ENCODE results near the gene CD52.

CD52 gene

DNA sequence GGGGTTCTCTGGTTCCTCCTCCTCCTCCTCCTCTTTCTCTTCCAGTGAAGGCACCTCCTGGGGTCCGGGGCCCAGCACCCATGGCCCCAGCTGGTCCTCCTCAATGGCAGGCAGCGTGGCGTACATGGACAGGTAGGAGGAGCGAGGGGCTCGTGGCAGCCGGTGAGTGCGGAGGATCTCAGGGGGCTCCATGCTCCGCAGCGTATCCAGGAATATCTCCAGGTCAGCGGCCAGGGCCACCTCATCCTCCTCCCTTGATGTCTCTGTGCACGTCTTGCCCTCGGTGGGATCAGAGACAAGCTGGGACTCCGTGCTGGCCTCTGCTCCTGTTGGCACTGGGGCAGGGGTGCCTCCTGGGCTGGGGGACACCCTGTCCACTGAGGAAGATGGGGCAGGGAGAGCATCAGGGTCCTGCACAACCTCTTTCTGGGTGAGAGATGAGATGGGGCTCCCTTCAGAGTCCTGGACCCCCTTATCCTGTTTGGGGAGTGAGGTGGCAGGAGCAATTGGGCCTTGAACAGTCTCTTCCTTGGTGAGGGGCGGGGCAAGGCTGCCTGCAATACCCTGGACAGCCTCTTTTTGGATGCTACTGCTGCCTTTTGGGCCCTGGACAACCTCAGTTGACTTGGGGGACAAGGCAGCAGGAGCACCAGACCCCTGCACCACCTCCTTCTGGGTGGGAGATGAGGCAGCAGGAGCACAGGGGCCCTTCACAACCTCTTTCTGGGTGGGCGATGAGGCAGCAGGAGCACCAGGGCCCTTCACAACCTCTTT is 26.6 kb downstream of the CD52 start:
- no peak for DNase-seq (ENCODE audit: low spot score)
- no peaks in the 10 kb centered on the region for H3K36me3 Mint-ChIP-seq (ENCODE audit: low read depth)
- H3K27ac Mint-ChIP-seq: no peak overlapping the region
- H3K9me3 Mint-ChIP-seq: no peaks in the 10 kb centered on the region
- H3K4me3 Mint-ChIP-seq: no peak overlapping the region
- peaks cover 9% of the 10 kb centered on the region for H3K27me3 Mint-ChIP-seq (ENCODE audit: low read depth)
- H3K4me1 Mint-ChIP-seq (ENCODE audit: low read depth): no peaks in the 10 kb centered on the region

DNA sequence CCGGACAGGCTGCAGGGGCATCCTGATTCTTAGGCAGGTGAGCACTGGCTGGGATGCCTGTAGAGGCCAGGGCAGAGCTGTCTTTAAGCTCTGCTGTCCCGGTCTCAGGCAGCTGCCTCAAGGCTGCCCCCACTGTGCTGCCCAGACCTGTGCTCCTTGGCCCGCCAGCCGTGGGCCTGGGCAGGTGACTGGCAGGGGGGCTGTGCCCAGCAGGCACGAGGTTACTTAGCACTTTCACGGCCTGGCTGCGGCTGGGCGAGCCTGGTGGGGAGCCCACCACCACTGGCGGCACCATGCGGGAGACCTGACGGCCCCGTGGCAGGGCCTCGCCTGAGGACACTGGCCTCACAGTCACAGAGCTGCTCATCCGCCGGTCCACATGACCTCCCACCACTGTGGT is 28.0 kb downstream of the CD52 start:
- Mint-ChIP-seq H3K4me1 (ENCODE audit: low read depth) (no peaks in the 10 kb centered on the region), H3K36me3 (ENCODE audit: low read depth) (no peaks in the 10 kb centered on the region)
- DNase-seq (ENCODE audit: low spot score): no peak

GRCh38 chr1:26346274-26347033 is 28.7 kb downstream of the CD52 start:
- no peak overlapping the region for H3K4me3 Mint-ChIP-seq
- DNase-seq (ENCODE audit: low spot score): no peak
- no peak overlapping the region for H3K27ac Mint-ChIP-seq

More for the DNA sequence above, 28.0 kb downstream of the CD52 start:
- H3K4me3 Mint-ChIP-seq: no peak overlapping the region
- no peak overlapping the region for H3K27ac Mint-ChIP-seq
- H3K9me3 Mint-ChIP-seq: no peaks in the 10 kb centered on the region
- peaks cover 5% of the 10 kb centered on the region for H3K27me3 Mint-ChIP-seq (ENCODE audit: low read depth)

DNA sequence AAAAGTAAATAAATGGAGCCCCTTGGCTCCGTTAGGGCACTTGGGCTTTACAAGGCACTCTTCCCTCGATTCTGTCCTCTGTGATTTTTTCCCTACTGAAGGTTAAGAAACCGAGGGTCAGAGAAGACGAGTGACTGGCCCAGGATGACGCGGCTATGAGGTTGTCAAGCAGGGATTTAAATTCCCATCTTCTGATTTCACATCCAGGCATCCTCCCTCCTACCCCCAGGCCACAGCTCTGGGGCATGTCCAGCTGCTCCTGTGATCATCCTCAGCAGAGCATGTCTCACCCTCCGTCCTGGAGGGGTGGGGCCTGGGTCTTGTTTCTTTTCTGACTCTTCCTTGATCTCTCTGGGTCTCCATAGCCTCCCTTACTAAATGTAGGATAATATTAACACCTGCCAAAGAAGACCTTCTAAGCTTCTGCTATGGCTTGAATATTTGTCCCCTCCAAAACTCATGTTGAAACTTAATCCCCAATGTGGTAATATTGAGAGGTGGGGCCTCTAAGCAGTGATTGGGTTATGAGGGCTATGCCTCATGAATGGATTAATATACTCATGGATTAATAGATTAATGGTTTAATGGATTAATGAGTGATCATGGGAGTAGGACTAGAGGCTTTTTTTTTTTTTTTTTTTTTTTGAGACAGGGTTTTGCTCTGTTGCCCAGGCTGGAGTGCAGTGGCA is 31.6 kb downstream of the CD52 start:
- no peaks in the 10 kb centered on the region for H3K9me3 Mint-ChIP-seq
- no peak for DNase-seq (ENCODE audit: low spot score)
- no peaks in the 10 kb centered on the region for H3K36me3 Mint-ChIP-seq (ENCODE audit: low read depth)
- H3K4me1 Mint-ChIP-seq (ENCODE audit: low read depth): no peaks in the 10 kb centered on the region
- no peak overlapping the region for H3K27ac Mint-ChIP-seq
- H3K27me3 Mint-ChIP-seq (ENCODE audit: low read depth): no peaks in the 10 kb centered on the region
- no peak overlapping the region for H3K4me3 Mint-ChIP-seq

More at GRCh38 chr1:26346274-26347033, 28.7 kb downstream of the CD52 start:
- H3K36me3 Mint-ChIP-seq (ENCODE audit: low read depth): no peaks in the 10 kb centered on the region
- no peaks in the 10 kb centered on the region for H3K4me1 Mint-ChIP-seq (ENCODE audit: low read depth)
- H3K9me3 Mint-ChIP-seq: no peaks in the 10 kb centered on the region
- peaks cover 5% of the 10 kb centered on the region for H3K27me3 Mint-ChIP-seq (ENCODE audit: low read depth)

GRCh38 chr1:26349877-26350244 is 32.1 kb downstream of the CD52 start:
- Mint-ChIP-seq H3K9me3 (no peaks in the 10 kb centered on the region), H3K27me3 (ENCODE audit: low read depth) (no peaks in the 10 kb centered on the region), H3K4me3 (no peak overlapping the region), H3K36me3 (ENCODE audit: low read depth) (no peaks in the 10 kb centered on the region), H3K27ac (no peak overlapping the region), H3K4me1 (ENCODE audit: low read depth) (no peaks in the 10 kb centered on the region)
- no peak for DNase-seq (ENCODE audit: low spot score)

DNA sequence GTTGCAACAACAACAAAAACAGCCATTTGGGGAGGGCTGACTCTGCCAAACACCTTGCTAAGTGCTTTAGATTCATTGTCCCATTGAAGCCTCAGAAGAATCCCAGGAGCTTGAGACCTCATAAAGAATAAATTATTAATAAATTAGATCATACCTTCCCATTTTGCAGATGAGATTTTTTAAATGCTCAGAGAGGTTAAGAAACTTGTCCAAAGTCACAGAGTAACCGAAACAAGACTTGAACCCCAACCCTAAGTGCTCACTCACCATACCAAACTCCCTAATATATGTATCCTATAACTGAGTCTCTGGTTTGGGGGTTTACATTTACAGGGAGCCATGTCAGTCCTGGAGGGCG is 32.6 kb downstream of the CD52 start:
- Mint-ChIP-seq H3K27ac (no peak overlapping the region), H3K4me3 (no peak overlapping the region), H3K9me3 (no peaks in the 10 kb centered on the region), H3K36me3 (ENCODE audit: low read depth) (no peaks in the 10 kb centered on the region), H3K27me3 (ENCODE audit: low read depth) (no peaks in the 10 kb centered on the region), H3K4me1 (ENCODE audit: low read depth) (no peaks in the 10 kb centered on the region)
- DNase-seq (ENCODE audit: low spot score): no peak

DNA sequence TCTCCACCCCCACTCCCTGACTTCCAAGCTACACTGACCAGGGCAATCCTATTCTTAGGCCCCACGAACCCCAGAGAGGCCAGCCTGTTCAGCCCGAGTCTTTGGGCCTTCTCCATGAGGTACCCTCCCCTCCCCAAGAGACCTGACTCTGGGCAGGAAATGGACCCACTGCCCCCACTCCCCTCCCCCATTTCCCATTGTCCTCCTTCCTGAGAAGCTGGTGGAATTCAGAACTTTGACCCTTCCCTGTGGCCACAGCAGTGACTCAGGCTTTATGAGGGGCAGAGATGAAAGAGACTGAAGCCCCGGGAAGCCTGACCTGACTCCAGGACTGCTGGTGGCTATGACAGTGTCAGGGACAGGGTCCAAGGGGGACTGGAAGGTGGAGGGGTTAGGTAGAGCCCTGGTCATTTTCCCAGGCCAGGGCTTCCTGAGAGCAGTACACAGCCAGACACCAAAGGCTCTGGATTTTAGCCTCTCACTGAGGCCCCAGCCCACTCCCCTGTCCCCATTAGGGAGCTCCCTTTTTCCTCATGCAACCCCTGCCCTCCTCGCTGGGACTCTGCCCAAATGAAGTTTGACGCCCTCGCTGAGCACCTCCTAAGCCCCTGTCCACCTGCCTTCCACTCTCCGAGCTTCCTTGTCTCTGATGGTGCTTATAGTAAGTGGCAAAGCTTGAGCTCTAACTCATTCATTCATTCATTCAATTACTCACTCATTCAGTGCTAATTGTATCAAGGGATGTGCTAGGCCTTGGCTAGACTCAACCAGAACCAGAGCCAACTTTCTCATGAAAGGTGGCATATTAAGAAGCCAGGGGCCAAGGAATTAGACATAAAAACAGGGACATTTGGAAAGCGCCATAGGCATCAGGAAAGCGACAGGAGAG is 33.2 kb downstream of the CD52 start:
- H3K27ac Mint-ChIP-seq: no peak overlapping the region
- no peaks in the 10 kb centered on the region for H3K36me3 Mint-ChIP-seq (ENCODE audit: low read depth)
- no peaks in the 10 kb centered on the region for H3K9me3 Mint-ChIP-seq
- no peak overlapping the region for H3K4me3 Mint-ChIP-seq
- no peaks in the 10 kb centered on the region for H3K27me3 Mint-ChIP-seq (ENCODE audit: low read depth)
- DNase-seq (ENCODE audit: low spot score): no peak
- peaks cover 5% of the 10 kb centered on the region for H3K4me1 Mint-ChIP-seq (ENCODE audit: low read depth)

DNA sequence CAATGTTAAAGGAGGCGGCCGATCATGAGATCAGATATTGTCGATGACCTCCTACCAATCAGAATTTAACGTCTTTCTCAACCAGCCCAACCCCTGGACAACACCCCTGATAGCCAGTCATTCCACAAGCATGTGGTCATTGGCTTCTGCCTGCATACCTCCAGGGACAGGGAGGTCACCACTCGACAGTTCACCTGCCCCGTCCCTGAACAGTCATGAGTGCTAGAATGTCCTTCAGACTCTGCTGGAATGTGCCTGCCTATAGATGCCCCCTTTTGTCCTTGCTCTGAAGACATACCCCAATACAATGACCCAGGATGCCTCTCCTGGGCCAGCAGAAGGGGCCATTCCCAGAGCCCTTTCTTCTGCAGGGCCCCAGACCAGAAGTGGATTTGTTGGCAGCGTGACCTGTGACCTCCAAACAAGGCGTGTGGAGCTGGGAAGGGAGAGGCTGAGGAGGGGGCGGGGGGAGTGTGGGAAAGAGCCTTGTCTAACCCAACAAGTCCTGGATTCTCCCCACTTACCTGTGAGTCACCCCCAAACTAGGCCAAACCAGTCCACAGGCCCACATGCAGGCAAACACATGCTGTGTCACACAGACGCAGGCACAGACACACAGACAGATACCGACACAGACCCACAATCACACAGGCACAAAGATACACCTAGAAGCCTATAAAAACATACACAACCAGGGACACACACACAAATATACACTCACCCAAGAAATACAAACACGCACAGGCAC is 34.0 kb downstream of the CD52 start:
- H3K4me3 Mint-ChIP-seq: no peak overlapping the region
- no peaks in the 10 kb centered on the region for H3K9me3 Mint-ChIP-seq
- no peak overlapping the region for H3K27ac Mint-ChIP-seq
- peaks cover 5% of the 10 kb centered on the region for H3K4me1 Mint-ChIP-seq (ENCODE audit: low read depth)
- no peaks in the 10 kb centered on the region for H3K36me3 Mint-ChIP-seq (ENCODE audit: low read depth)
- no peaks in the 10 kb centered on the region for H3K27me3 Mint-ChIP-seq (ENCODE audit: low read depth)
- no peak for DNase-seq (ENCODE audit: low spot score)

- Mint-ChIP-seq H3K27ac (no peak overlapping the region), H3K9me3 (no peaks in the 10 kb centered on the region), H3K4me1 (ENCODE audit: low read depth) (peaks cover 8% of the 10 kb centered on the region), H3K36me3 (ENCODE audit: low read depth) (no peaks in the 10 kb centered on the region), H3K27me3 (ENCODE audit: low read depth) (no peaks in the 10 kb centered on the region), H3K4me3 (no peak overlapping the region)
- no peak for DNase-seq (ENCODE audit: low spot score)
Measured at GRCh38 chr1:26352338-26352679, 34.6 kb downstream of the CD52 start.

- Mint-ChIP-seq H3K36me3 (ENCODE audit: low read depth) (no peaks in the 10 kb centered on the region), H3K27ac (no peak overlapping the region), H3K4me3 (no peak overlapping the region), H3K27me3 (ENCODE audit: low read depth) (no peaks in the 10 kb centered on the region), H3K9me3 (no peaks in the 10 kb centered on the region), H3K4me1 (ENCODE audit: low read depth) (peaks cover 12% of the 10 kb centered on the region)
- DNase-seq (ENCODE audit: low spot score): no peak
Measured at GRCh38 chr1:26353210-26353859, 35.6 kb downstream of the CD52 start.

- DNase-seq (ENCODE audit: low spot score): no peak
- H3K27ac Mint-ChIP-seq: no peak within 1 kb of the TSS
- no peak within 1 kb of the TSS for H3K4me3 Mint-ChIP-seq
- H3K36me3 Mint-ChIP-seq (ENCODE audit: low read depth): no peaks in the 10 kb centered on the region
- H3K27me3 Mint-ChIP-seq (ENCODE audit: low read depth): peaks cover 3% of the 10 kb centered on the region
- no peaks in the 10 kb centered on the region for H3K9me3 Mint-ChIP-seq
- peaks cover 21% of the 10 kb centered on the region for H3K4me1 Mint-ChIP-seq (ENCODE audit: low read depth)
Measured at GRCh38 chr1:26353976-26354820, 36.4 kb downstream of the CD52 start, which contains the start of gene CRYBG2. Gene CRYBG2, minus strand, starts transcription at chr1:26354130. Its CDS starts 7,473 bp downstream, at chr1:26346657.

- peaks cover 8% of the 10 kb centered on the region for H3K27me3 Mint-ChIP-seq (ENCODE audit: low read depth)
- H3K9me3 Mint-ChIP-seq: no peaks in the 10 kb centered on the region
- H3K4me3 Mint-ChIP-seq: no peak overlapping the region
- no peak for DNase-seq (ENCODE audit: low spot score)
- no peak overlapping the region for H3K27ac Mint-ChIP-seq
- H3K4me1 Mint-ChIP-seq (ENCODE audit: low read depth): peaks cover 26% of the 10 kb centered on the region
- no peaks in the 10 kb centered on the region for H3K36me3 Mint-ChIP-seq (ENCODE audit: low read depth)
Measured at GRCh38 chr1:26354972-26355371, 37.2 kb downstream of the CD52 start.

Measured in T-helper 2 cell treated with Interferon-gamma antibody and Interleukin-4, amounts not matched to agents 5 μg/mL and 100 μg/mL, for 36 hours (primary cell).